ACC112 (cell line): ENCODE data around the gene ZNF581.

Source experiments
- H2AFZ ChIP-seq: fragments of 200-600 bp; sonication (generic); one replicate; pipeline ENCODE4 v1.6.0; 2017; ENCODE audit warnings: antibody characterized with exemption, low read length; ENCODE audit not compliant: unreplicated experiment
- H3K27ac ChIP-seq: fragments of 200-600 bp; sonication (generic); 2 replicates; pipeline ENCODE4 v1.5.1; 2014; ENCODE audit warnings: low read depth, mild to moderate bottlenecking, antibody characterized with exemption, low read length, moderate library complexity
- H3K27me3 ChIP-seq: fragments of 200-600 bp; sonication (generic); 2 replicates; pipeline ENCODE4 v1.6.1; 2014; ENCODE audit warnings: mild to moderate bottlenecking, antibody characterized with exemption, low read length, moderate library complexity, mixed read lengths; ENCODE audit not compliant: insufficient read depth
- H3K36me3 ChIP-seq: fragments of 200-600 bp; sonication (generic); 2 replicates; pipeline ENCODE4 v1.6.1; 2016; ENCODE audit warnings: mild to moderate bottlenecking, antibody characterized with exemption, low read length, moderate library complexity, mixed read lengths; ENCODE audit not compliant: insufficient read depth
- H3K4me1 ChIP-seq: fragments of 200-600 bp; sonication (generic); one replicate; pipeline ENCODE4 v1.6.1; 2016; ENCODE audit warnings: low read length, mixed read lengths; ENCODE audit not compliant: insufficient read depth, unreplicated experiment, control insufficient read depth
- H3K4me3 ChIP-seq: fragments of 200-600 bp; sonication (generic); 2 replicates; pipeline ENCODE4 v1.5.1; 2014; ENCODE audit warnings: mild to moderate bottlenecking, low read depth, low read length
- H3K79me2 ChIP-seq: fragments of 200-600 bp; sonication (generic); one replicate; pipeline ENCODE4 v1.6.0; 2016; ENCODE audit warnings: low read length; ENCODE audit not compliant: control insufficient read depth, unreplicated experiment, insufficient read depth

The ZNF581 gene

GRCh38 chr19:55601084-55601483 lies 42.4 kb upstream of the ZNF581 start:
- H2AFZ ChIP-seq: no peak overlapping the region
- peak overlapping the region; percentile 75 for H3K4me3 ChIP-seq
- peaks cover 3% of the 10 kb centered on the region for H3K79me2 ChIP-seq
- H3K27ac ChIP-seq: no peak overlapping the region
- H3K27me3 ChIP-seq: no peaks in the 10 kb centered on the region
- H3K36me3 ChIP-seq: peaks cover under 1% of the 10 kb centered on the region; the same call in 1 of the 2 replicates
- H3K4me1 ChIP-seq: no peaks in the 10 kb centered on the region

- Histone ChIP-seq H3K36me3 (no peaks in the 10 kb centered on the region), H3K4me3 (no peak overlapping the region), H3K4me1 (peaks cover 7% of the 10 kb centered on the region), H2AFZ (no peak overlapping the region), H3K27me3 (no peaks in the 10 kb centered on the region), H3K79me2 (peaks cover 13% of the 10 kb centered on the region), H3K27ac (no peak overlapping the region)
These were observed 41.1 kb upstream of the ZNF581 start for GRCh38 chr19:55602104-55603001.

- Histone ChIP-seq H2AFZ (no peak overlapping the region), H3K4me3 (no peak overlapping the region), H3K27me3 (no peaks in the 10 kb centered on the region), H3K36me3 (no peaks in the 10 kb centered on the region), H3K79me2 (peaks cover 19% of the 10 kb centered on the region), H3K4me1 (peaks cover 7% of the 10 kb centered on the region), H3K27ac (no peak overlapping the region)
These were observed 40.3 kb upstream of the ZNF581 start for GRCh38 chr19:55603115-55603514.

- Histone ChIP-seq H3K27ac (no peak overlapping the region), H3K4me1 (peaks cover 7% of the 10 kb centered on the region), H3K79me2 (peaks cover 19% of the 10 kb centered on the region), H3K4me3 (no peak overlapping the region), H3K27me3 (no peaks in the 10 kb centered on the region), H2AFZ (no peak overlapping the region), H3K36me3 (no peaks in the 10 kb centered on the region)
These were observed 39.7 kb upstream of the ZNF581 start for GRCh38 chr19:55603581-55604292.

- H3K4me1 ChIP-seq: peaks cover 7% of the 10 kb centered on the region
- peaks cover 10% of the 10 kb centered on the region; the same call in 1 of the 2 replicates for H3K36me3 ChIP-seq
- peak overlapping the region; percentile 78 for H3K27ac ChIP-seq
- H2AFZ ChIP-seq: no peak overlapping the region
- H3K27me3 ChIP-seq: no peaks in the 10 kb centered on the region
- peaks cover 22% of the 10 kb centered on the region for H3K79me2 ChIP-seq
- H3K4me3 ChIP-seq: peak overlapping the region; percentile 92
These were observed 38.2 kb upstream of the ZNF581 start for GRCh38 chr19:55605207-55605636.

- Histone ChIP-seq H3K79me2 (peaks cover 22% of the 10 kb centered on the region), H3K36me3 (peaks cover 10% of the 10 kb centered on the region; the same call in 1 of the 2 replicates), H3K27ac (peak within 1 kb of the TSS; percentile 78), H3K27me3 (no peaks in the 10 kb centered on the region), H3K4me3 (peak within 1 kb of the TSS; percentile 92), H2AFZ (no peak within 1 kb of the TSS), H3K4me1 (peaks cover 7% of the 10 kb centered on the region)
These were observed 37.6 kb upstream of the ZNF581 start, which contains the start of gene ZNF865 for GRCh38 chr19:55605637-55606470. ZNF865 (plus strand) TSS chr19:55605647; CDS start chr19:55613619, 7,972 bp downstream.

GRCh38 chr19:55606471-55606787 lies 37.0 kb upstream of the ZNF581 start:
- Histone ChIP-seq H3K27ac (no peak overlapping the region), H3K36me3 (peaks cover 10% of the 10 kb centered on the region; the same call in 1 of the 2 replicates), H3K4me3 (peak overlapping the region; percentile 92), H3K4me1 (peaks cover 7% of the 10 kb centered on the region), H3K79me2 (peaks cover 25% of the 10 kb centered on the region), H2AFZ (no peak overlapping the region), H3K27me3 (no peaks in the 10 kb centered on the region)

- Histone ChIP-seq H3K36me3 (peaks cover 10% of the 10 kb centered on the region; the same call in 1 of the 2 replicates), H3K27ac (no peak overlapping the region), H3K4me3 (peak overlapping the region; percentile 92), H2AFZ (no peak overlapping the region), H3K4me1 (peaks cover 7% of the 10 kb centered on the region), H3K79me2 (peaks cover 25% of the 10 kb centered on the region), H3K27me3 (no peaks in the 10 kb centered on the region)
These were observed 36.6 kb upstream of the ZNF581 start for GRCh38 chr19:55606817-55607216.

GRCh38 chr19:55609326-55609725 lies 34.1 kb upstream of the ZNF581 start:
- H2AFZ ChIP-seq: no peak overlapping the region
- peaks cover 27% of the 10 kb centered on the region for H3K79me2 ChIP-seq
- H3K27ac ChIP-seq: no peak overlapping the region
- no peak overlapping the region for H3K4me3 ChIP-seq
- no peaks in the 10 kb centered on the region for H3K27me3 ChIP-seq
- peaks cover 7% of the 10 kb centered on the region for H3K4me1 ChIP-seq
- peaks cover 10% of the 10 kb centered on the region; the same call in 1 of the 2 replicates for H3K36me3 ChIP-seq
